BLaER1 (cell line): ENCODE measurements around the gene CFHR5.
"Not testable (repeated sequence)": the region's sequence is repeated elsewhere in the genome, so short reads cannot be mapped to it uniquely, and the experiment has no call there.

ENCODE experiments used
- H3K27ac ChIP-seq: shearing (Covaris generic); formaldehyde crosslinking; 2 replicates; pipeline ENCODE4 v1.8.1; 2022
- H3K27me3 ChIP-seq: shearing (Covaris generic); formaldehyde crosslinking; 2 replicates; pipeline ENCODE4 v1.8.1; 2022
- H3K36me3 ChIP-seq: shearing (Covaris generic); formaldehyde crosslinking; 2 replicates; pipeline ENCODE4 v1.8.1; 2022
- H3K4me1 ChIP-seq: shearing (Covaris generic); formaldehyde crosslinking; 2 replicates; pipeline ENCODE4 v1.8.1; 2022
- H3K4me2 ChIP-seq: shearing (Covaris generic); formaldehyde crosslinking; 2 replicates; pipeline ENCODE4 v1.8.1; 2022
- H3K4me3 ChIP-seq: shearing (Covaris generic); formaldehyde crosslinking; 2 replicates; pipeline ENCODE4 v1.8.1; 2022
- H3K9ac ChIP-seq: shearing (Covaris generic); formaldehyde crosslinking; 2 replicates; pipeline ENCODE4 v1.8.1; 2022
- H3K9me3 ChIP-seq: shearing (Covaris generic); formaldehyde crosslinking; 2 replicates; pipeline ENCODE4 v1.8.1; 2022
- H4K20me1 ChIP-seq: shearing (Covaris generic); formaldehyde crosslinking; 2 replicates; pipeline ENCODE4 v1.8.1; 2022
- Cebpa-rat ChIP-seq: shearing (Covaris generic); IDR thresholded peaks from 2 replicates; pipeline ENCODE4 v1.8.1; 2022

The CFHR5 gene

DNA sequence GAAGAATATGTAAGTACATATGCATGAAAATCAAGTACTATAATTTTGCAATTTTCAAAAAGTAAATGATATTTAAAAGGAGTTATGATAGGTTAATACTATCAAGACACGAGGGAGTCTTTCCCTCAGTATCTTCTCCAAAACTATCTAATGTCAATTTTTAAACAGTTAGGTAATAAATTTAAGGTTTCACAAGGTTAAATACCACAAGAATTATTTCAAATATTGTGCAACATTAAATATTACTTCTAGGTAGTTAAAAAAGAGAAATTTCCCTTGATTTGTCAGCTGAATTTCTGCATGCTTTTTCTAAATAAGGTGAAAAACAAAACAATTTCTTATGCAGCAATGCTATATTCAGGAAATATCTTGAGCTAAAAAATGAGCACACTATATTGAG, 3.5 kb downstream of the CFHR5 start:
- Histone ChIP-seq H3K4me1 (no peaks in the 10 kb centered on the region), H3K4me2 (no peak overlapping the region), H4K20me1 (no peaks in the 10 kb centered on the region), H3K36me3 (no peaks in the 10 kb centered on the region), H3K4me3 (no peak overlapping the region), H3K9me3 (no peaks in the 10 kb centered on the region), H3K27me3 (no peaks in the 10 kb centered on the region), H3K27ac (no peak overlapping the region), H3K9ac (no peak overlapping the region)
- no peak for TF ChIP-seq Cebpa-rat

DNA sequence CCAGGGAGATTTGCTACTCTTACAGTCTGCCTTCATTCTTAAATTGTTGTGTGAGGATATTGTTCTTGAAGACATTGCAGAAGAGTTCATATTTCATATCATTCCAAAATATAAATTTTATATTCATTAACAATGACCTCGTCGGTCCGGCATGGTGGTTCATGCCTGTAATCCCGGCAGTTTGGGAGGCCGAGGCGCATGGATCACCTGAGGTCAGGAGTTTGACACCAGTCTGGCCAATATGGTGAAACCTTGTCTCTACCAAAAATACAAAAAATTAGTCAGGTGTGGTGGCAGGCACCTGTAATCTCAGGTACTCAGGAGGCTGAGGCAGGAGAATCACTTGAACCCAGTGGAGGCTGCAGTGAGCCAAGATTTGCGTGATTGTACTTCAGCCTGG, 4.9 kb downstream of the CFHR5 start:
- H3K27me3 ChIP-seq, H3K27ac ChIP-seq, H4K20me1 ChIP-seq, H3K4me2 ChIP-seq, H3K9me3 ChIP-seq, H3K4me3 ChIP-seq, H3K9ac ChIP-seq, H3K4me1 ChIP-seq, H3K36me3 ChIP-seq: not testable (repeated sequence)

DNA sequence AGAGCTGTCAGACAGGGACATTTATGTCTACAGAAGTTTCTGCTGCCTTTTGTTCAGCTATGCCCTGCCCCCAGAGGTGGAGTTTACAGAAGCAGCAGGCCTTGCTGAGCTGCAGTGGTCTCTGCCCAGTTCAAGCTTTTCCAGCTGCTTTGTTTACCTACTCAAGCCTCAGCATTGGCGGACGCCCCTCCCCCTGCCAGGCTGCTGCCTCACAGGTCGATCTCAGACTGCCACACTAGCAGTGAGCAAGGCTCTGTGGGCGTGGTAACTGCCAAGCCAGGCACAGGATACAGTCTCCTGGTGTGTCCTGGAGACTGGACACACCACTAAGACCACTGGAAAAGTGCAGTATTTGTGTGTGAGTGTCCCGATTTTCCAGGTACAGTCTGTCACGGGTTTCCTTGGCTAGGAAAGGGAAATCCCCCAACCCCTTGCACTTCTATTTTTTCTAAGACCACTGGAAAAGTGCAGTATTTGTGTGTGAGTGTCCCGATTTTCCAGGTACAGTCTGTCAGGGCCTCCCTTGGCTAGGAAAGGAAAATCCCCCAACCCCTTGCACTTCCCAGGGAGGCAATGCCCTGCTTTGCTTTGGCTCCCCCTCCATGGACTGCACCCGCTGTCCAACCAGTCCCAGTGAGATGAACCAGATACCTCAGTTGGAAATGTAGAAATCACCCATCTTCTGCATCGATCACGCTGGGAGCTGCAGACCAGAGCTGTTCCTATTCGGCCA, 14.7 kb downstream of the CFHR5 start:
- H3K27ac ChIP-seq, H4K20me1 ChIP-seq, H3K4me1 ChIP-seq, H3K27me3 ChIP-seq, H3K4me2 ChIP-seq, H3K9me3 ChIP-seq, H3K36me3 ChIP-seq, H3K4me3 ChIP-seq, H3K9ac ChIP-seq: not testable (repeated sequence)

DNA sequence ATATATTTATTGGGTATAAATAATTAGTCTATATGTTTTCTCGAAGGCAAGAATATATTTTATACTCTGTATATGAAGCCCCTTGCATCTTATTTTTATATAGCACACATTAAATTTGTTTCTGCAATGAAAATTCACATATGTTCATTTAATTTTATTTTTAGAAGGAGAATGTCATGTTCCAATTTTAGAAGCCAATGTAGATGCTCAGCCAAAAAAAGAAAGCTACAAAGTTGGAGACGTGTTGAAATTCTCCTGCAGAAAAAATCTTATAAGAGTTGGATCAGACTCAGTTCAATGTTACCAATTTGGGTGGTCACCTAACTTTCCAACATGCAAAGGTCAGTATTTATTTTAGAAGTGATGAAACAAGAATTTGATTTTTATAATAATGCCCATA, 16.6 kb downstream of the CFHR5 start:
- no peak overlapping the region for H3K9ac ChIP-seq
- H3K4me3 ChIP-seq = no peak overlapping the region
- H3K36me3 ChIP-seq = no peaks in the 10 kb centered on the region
- no peaks in the 10 kb centered on the region for H3K9me3 ChIP-seq
- H3K4me1 ChIP-seq = no peaks in the 10 kb centered on the region
- H3K27ac ChIP-seq = no peak overlapping the region
- H4K20me1 ChIP-seq = no peaks in the 10 kb centered on the region
- H3K27me3 ChIP-seq = no peaks in the 10 kb centered on the region
- no peak overlapping the region for H3K4me2 ChIP-seq
- TF ChIP-seq Cebpa-rat = no peak

DNA sequence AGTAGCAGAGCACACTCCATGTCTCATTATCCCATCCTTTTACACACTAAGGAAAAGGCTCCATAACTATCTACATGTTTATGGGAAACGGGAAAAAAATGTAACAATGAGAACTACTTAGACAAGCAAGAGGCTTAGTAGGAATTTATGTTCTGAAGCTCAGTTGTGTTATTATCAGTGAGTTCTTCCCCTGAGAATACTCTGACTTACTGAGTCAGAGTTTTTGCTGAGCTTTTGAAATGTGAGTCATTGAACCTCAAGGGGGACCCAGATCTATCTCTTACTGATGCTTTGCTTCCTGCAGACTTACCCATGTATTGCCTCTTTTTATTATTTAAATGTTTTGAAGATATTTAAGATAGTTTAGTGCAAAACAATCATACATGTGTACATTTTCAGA, 20.1 kb downstream of the CFHR5 start:
- no peak overlapping the region for H3K9ac ChIP-seq
- no peaks in the 10 kb centered on the region for H3K27me3 ChIP-seq
- no peak overlapping the region for H3K27ac ChIP-seq
- no peak overlapping the region for H3K4me3 ChIP-seq
- no peaks in the 10 kb centered on the region for H4K20me1 ChIP-seq
- no peak overlapping the region for H3K4me2 ChIP-seq
- H3K36me3 ChIP-seq = no peaks in the 10 kb centered on the region
- no peaks in the 10 kb centered on the region for H3K9me3 ChIP-seq
- H3K4me1 ChIP-seq = no peaks in the 10 kb centered on the region
- TF ChIP-seq Cebpa-rat = no peak

DNA sequence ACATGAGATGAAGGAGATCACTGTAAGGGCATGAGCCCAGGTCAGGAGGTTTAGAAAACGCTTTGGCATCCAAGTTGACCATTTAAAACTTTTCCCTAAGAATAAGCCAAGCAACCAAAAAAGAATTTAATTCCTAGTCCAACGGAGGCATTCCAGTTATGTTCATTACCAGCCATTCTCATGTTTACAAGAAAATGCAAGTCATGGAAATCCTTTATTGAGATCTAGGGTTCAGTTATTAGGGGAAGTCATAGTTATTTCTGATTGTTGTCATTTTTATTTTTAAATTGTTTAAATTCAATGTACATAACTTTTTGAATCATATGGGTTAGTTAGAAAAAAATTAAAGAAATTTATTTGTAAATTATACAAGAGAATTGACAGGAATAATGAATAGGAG, 24.5 kb downstream of the CFHR5 start:
- Histone ChIP-seq H3K27ac (no peak overlapping the region), H3K9ac (no peak overlapping the region), H4K20me1 (no peaks in the 10 kb centered on the region), H3K36me3 (no peaks in the 10 kb centered on the region), H3K27me3 (no peaks in the 10 kb centered on the region), H3K4me3 (no peak overlapping the region), H3K4me2 (no peak overlapping the region), H3K9me3 (no peaks in the 10 kb centered on the region), H3K4me1 (no peaks in the 10 kb centered on the region)
- TF ChIP-seq Cebpa-rat = no peak

DNA sequence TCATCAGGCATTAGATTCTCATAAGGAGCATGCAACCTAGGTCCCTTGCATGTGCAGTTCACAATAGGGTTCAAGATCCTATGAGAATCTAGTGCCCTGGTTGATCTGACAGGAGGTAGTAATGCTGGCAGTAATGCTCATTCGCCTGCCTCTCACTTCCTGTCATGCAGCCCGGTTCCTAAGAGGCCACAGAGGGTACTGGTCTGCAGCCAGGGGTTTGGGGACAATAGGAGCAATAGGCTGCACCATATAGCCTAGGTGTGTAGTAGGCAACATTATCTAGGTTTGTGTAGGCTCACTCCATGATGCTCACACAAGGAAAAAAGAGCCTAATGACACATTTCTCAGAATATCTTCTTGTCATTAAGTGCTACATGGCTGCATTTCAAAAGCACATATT, 25.8 kb downstream of the CFHR5 start:
- no peak overlapping the region for H3K4me2 ChIP-seq
- H3K36me3 ChIP-seq = no peaks in the 10 kb centered on the region
- no peak overlapping the region for H3K4me3 ChIP-seq
- no peaks in the 10 kb centered on the region for H3K4me1 ChIP-seq
- no peaks in the 10 kb centered on the region for H3K27me3 ChIP-seq
- no peak for TF ChIP-seq Cebpa-rat
- H3K27ac ChIP-seq = no peak overlapping the region
- no peaks in the 10 kb centered on the region for H4K20me1 ChIP-seq
- no peaks in the 10 kb centered on the region for H3K9me3 ChIP-seq
- no peak overlapping the region for H3K9ac ChIP-seq

DNA sequence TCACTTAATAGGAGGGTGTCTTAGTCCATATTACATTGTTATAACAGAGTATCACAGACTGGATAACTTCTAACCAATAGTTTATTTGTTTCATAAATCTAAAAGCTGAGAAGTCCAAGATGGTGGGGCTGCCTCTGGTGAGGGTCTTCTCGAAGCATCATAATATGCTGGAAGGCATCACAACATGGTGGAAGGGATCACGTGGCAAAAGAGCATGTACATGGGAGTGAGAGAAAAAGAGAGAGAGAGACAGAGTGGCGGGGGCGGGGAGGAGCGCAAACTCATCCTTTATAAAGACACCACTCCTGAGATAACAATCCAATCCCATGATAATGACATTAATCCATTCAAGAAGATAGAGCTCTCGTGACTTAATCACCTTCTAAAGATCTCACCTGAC, 31.5 kb downstream of the CFHR5 start:
- Histone ChIP-seq H3K4me2 (no peak overlapping the region), H3K36me3 (no peaks in the 10 kb centered on the region), H3K4me3 (no peak overlapping the region), H3K4me1 (no peaks in the 10 kb centered on the region), H4K20me1 (no peaks in the 10 kb centered on the region), H3K27ac (no peak overlapping the region), H3K9me3 (peaks cover 6% of the 10 kb centered on the region; the same call in 1 of the 2 replicates), H3K27me3 (no peaks in the 10 kb centered on the region), H3K9ac (no peak overlapping the region)
- TF ChIP-seq Cebpa-rat = no peak

DNA sequence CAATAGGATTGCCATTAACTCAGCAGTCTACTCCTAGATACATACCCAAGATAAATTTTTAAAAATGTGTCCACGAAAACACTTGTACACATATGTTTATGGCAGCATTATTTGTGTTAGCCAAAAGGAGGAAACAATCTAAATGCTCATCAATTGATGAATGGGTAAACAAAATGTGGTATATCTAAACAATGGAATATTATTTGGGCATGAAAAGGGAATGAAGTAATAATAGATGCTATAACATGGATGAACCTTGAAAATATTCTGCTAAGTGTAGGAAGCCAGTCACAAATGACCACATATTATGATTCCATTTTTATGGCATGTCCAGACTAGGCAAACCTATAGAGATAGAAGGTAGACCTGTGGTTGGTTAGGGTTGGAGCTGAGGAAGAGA, 34.3 kb downstream of the CFHR5 start:
- Histone ChIP-seq H3K4me2 (no peak overlapping the region), H3K27me3 (no peaks in the 10 kb centered on the region)
- TF ChIP-seq Cebpa-rat = no peak

DNA sequence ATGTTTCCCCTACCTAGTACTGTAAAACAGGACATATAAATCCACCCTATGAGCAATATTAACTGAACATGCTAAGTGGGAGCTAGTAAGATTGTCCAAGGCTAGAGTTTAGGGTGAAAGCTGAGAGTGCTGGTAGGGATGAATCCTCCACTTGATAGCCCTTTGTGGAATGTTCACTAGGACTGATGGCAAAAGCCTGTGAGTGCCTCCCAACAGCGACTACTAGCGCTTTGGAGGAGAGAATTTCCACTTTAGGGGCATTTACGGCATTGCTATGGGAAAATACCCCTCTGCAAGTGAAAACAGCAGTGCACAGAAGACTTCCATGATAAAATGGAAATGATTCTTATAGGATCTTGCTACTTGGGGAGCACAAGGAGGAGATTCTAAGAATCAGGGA, 35.9 kb downstream of the CFHR5 start:
- no peak for TF ChIP-seq Cebpa-rat
- Histone ChIP-seq H3K27me3 (no peaks in the 10 kb centered on the region), H3K27ac (no peak overlapping the region), H3K4me3 (no peak overlapping the region), H4K20me1 (no peaks in the 10 kb centered on the region), H3K4me2 (no peak overlapping the region), H3K36me3 (no peaks in the 10 kb centered on the region), H3K4me1 (no peaks in the 10 kb centered on the region), H3K9ac (no peak overlapping the region), H3K9me3 (peaks cover 6% of the 10 kb centered on the region; the same call in 1 of the 2 replicates)

More for the DNA sequence above, 34.3 kb downstream of the CFHR5 start:
- no peaks in the 10 kb centered on the region for H3K4me1 ChIP-seq
- H3K36me3 ChIP-seq = no peaks in the 10 kb centered on the region
- H3K4me3 ChIP-seq = no peak overlapping the region
- H3K9ac ChIP-seq = no peak overlapping the region
- H3K27ac ChIP-seq = no peak overlapping the region
- peaks cover 6% of the 10 kb centered on the region; the same call in 1 of the 2 replicates for H3K9me3 ChIP-seq
- no peaks in the 10 kb centered on the region for H4K20me1 ChIP-seq

DNA sequence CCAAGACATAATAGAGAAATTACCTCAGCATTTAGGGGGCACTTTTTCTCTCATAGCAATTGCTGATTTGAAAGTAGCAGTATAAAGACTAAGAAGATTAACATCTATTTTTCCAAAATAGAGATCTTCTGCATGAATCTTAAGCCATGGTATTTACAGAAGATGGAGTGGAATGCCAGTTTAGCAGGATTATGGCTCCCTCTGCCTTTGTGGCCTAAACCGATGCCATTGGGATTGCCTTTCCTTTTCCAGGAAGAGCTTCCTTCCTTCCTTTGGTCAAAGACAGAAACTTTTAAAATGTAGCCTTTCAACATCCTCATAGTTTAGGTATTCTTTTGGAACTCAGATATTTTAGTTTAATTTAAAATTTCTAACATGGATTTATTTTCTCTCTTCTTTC, 39.4 kb downstream of the CFHR5 start:
- Histone ChIP-seq H3K36me3 (no peaks in the 10 kb centered on the region), H4K20me1 (no peaks in the 10 kb centered on the region), H3K4me1 (peaks cover 2% of the 10 kb centered on the region; the same call in 1 of the 2 replicates), H3K4me3 (no peak overlapping the region), H3K27me3 (no peaks in the 10 kb centered on the region), H3K4me2 (no peak overlapping the region), H3K9me3 (peaks cover 2% of the 10 kb centered on the region; the same call in 1 of the 2 replicates), H3K9ac (no peak overlapping the region), H3K27ac (no peak overlapping the region)
- TF ChIP-seq Cebpa-rat = no peak
